Endothelial cell of umbilical vein (primary cell): Measurements from ENCODE around the gene RNU5D-1.

Experiments used
- CTCF ChIP-seq, 2 donors: IDR thresholded peaks; 1 replicate in 1 of 2; 2 replicates in 1 of 2; pipeline ENCODE4 v1.5.1; 2011; ENCODE audit warnings: low read length in 2 of 2, mild to moderate bottlenecking in 2 of 2, moderate library complexity in 2 of 2, control low read depth in 1 of 2, inconsistent platforms in 1 of 2, low read depth in 1 of 2; ENCODE audit not compliant: insufficient read depth in 1 of 2; ENCODE audit errors: extremely low read depth in 1 of 2
- EZH2 ChIP-seq: IDR thresholded peaks from 2 replicates; pipeline ENCODE4 v1.6.1; 2012; ENCODE audit warnings: borderline replicate concordance, low read depth, mild to moderate bottlenecking, moderate library complexity, low read length, inconsistent platforms; ENCODE audit not compliant: severe bottlenecking
- FOS ChIP-seq: IDR thresholded peaks from 2 replicates; pipeline ENCODE4 v1.6.1; 2011; ENCODE audit warnings: mild to moderate bottlenecking, low read length, moderate library complexity, borderline replicate concordance; ENCODE audit not compliant: insufficient read depth
- GATA2 ChIP-seq: IDR thresholded peaks from 2 replicates; pipeline ENCODE4 v1.7.0; 2011; ENCODE audit warnings: low read depth, mild to moderate bottlenecking, moderate library complexity, mixed read lengths, low read length; ENCODE audit not compliant: insufficient read length, insufficient read depth
- JUN ChIP-seq: IDR thresholded peaks from 2 replicates; pipeline ENCODE4 v1.6.1; 2011; ENCODE audit warnings: borderline replicate concordance, low read depth; ENCODE audit not compliant: insufficient read length, insufficient read depth
- POLR2A ChIP-seq: IDR thresholded peaks from 2 replicates; pipeline ENCODE4 v1.6.1; 2012; ENCODE audit warnings: low read depth, mild to moderate bottlenecking, control low read depth, low read length
- POLR2AphosphoS5 ChIP-seq: IDR thresholded peaks from 2 replicates; pipeline ENCODE4 v1.6.1; 2012; ENCODE audit warnings: low read depth, mild to moderate bottlenecking, control low read depth, low read length, moderate library complexity; ENCODE audit not compliant: insufficient read depth
- TF ChIP-seq, protein P1 (sequence below): IDR thresholded peaks from 2 replicates; pipeline ENCODE4 v1.6.1; 2011; ENCODE audit not compliant: insufficient read depth, insufficient read length

DNA sequence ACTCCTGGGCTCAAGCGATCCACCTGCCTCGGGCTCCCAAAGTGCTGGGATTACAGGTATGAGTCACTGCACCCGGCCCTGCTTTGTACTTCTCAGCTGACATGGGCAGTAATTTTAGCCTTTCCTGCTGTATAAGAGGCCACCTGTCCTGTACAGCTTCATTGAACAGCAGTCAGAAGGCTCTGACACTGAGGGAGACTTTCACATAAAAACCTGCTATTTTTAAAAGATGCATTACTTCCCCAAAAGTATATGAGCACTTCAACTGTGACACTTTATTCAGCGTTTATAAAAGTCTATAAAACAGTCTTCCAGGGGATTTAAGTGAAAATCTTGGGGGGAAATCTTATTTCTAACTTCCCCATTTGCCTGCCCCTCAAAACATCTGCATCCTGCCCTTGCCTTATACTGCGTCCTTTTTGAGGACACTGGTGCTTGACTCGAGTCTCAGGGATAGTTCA lies 17.6 kb downstream of the RNU5D-1 start:
- TF ChIP-seq CTCF (IDR thresholded peaks at IDR 0.05; ENCODE audit: extremely low read depth in 1 of 2, insufficient read depth in 1 of 2, low read depth in 1 of 2, low read length in 2 of 2): no peak
- no peak for TF ChIP-seq POLR2AphosphoS5
- TF ChIP-seq EZH2: no peak
- no peak for TF ChIP-seq POLR2A
- TF ChIP-seq, protein P1, sequence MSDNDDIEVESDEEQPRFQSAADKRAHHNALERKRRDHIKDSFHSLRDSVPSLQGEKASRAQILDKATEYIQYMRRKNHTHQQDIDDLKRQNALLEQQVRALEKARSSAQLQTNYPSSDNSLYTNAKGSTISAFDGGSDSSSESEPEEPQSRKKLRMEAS: no peak
- no peak for TF ChIP-seq GATA2
- TF ChIP-seq JUN: no peak
- no peak for TF ChIP-seq FOS
